MM.1S (cell line): ENCODE data around the gene OR52K2.

Experiments used
- EZH2 ChIP-seq: fragments of 300-600 bp; sonication (generic); optimal IDR thresholded peaks from 2 replicates; pipeline ENCODE3; 2017; ENCODE audit warnings: low read depth, mild to moderate bottlenecking, antibody characterized with exemption, low read length, mixed read lengths
- EZH2phosphoT487 ChIP-seq: fragments of 300-600 bp; sonication (generic); IDR thresholded peaks from 2 replicates; pipeline ENCODE4 v1.6.1; 2018; ENCODE audit warnings: antibody characterized with exemption, low read length
- TF ChIP-seq, protein P1 (sequence below): fragments of 300-600 bp; sonication (generic); IDR thresholded peaks from 2 replicates; pipeline ENCODE4 v1.5.1; 2016; ENCODE audit warnings: antibody characterized with exemption, low read length, mixed read lengths

- TF ChIP-seq, protein P1, sequence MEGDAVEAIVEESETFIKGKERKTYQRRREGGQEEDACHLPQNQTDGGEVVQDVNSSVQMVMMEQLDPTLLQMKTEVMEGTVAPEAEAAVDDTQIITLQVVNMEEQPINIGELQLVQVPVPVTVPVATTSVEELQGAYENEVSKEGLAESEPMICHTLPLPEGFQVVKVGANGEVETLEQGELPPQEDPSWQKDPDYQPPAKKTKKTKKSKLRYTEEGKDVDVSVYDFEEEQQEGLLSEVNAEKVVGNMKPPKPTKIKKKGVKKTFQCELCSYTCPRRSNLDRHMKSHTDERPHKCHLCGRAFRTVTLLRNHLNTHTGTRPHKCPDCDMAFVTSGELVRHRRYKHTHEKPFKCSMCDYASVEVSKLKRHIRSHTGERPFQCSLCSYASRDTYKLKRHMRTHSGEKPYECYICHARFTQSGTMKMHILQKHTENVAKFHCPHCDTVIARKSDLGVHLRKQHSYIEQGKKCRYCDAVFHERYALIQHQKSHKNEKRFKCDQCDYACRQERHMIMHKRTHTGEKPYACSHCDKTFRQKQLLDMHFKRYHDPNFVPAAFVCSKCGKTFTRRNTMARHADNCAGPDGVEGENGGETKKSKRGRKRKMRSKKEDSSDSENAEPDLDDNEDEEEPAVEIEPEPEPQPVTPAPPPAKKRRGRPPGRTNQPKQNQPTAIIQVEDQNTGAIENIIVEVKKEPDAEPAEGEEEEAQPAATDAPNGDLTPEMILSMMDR: no peak
- TF ChIP-seq EZH2: no peak
- TF ChIP-seq EZH2phosphoT487: no peak
Measured at GRCh38 chr11:4465407-4465806, 16.3 kb downstream of the OR52K2 start.
